ENCODE measurements around the gene PPP3R2. TPM values are rescaled to one million over a fixed set of nuclear protein-coding genes. Genes with fewer than 3 reads are reported as not detected.
"Not testable (repeated sequence)": the region's sequence is repeated elsewhere in the genome, so short reads cannot be mapped to it uniquely, and the experiment has no call there.

PPP3R2 gene
- total and polyA plus RNA-seq, 4 donors = not detected

DNA sequence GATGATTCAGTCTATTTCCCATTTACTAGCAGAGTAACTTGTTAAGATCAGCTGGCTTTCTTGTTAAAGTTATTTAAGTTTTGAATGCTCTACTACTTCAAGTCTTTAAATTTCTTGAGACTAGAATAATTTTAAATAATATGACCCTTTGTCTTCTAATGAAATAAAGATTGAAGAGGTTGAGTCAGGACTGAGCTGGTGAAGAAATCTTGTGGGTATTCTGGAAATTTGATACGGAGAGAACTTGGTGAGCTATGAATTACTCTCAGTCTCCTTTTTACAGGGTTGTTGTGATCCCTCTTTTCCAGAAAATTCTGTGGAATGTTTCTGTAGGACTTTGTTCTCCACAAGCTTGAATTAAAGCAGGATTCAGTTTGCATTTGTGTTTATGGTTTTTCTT lies 31.8 kb downstream of the PPP3R2 start:
- DNase-seq = no peak
- H3K9ac ChIP-seq (ENCODE audit: insufficient read depth in 1 of 2, low read length in 2 of 2) = no peak overlapping the region
- peaks cover 0 to 2% (median under 1%) of the 10 kb centered on the region in 4 donors for H3K9me3 ChIP-seq (ENCODE audit: control insufficient read depth in 4 of 4, insufficient read depth in 3 of 4, low read length in 3 of 4)
- H3K36me3 ChIP-seq (ENCODE audit: control insufficient read depth in 4 of 4, insufficient read depth in 4 of 4, low read length in 4 of 4) = peaks cover 18 to 58% (median 38%) of the 10 kb centered on the region in 4 donors
- no peak overlapping the region for H3K27ac ChIP-seq (ENCODE audit: low read depth in 1 of 2, low read length in 1 of 2)
- ATAC-seq (ENCODE audit: insufficient read depth, low FRiP score) = no peak
- H3K4me1 ChIP-seq (ENCODE audit: control insufficient read depth in 5 of 5, insufficient read depth in 5 of 5, low read length in 5 of 5) = no peaks in the 10 kb centered on the region
- no peaks in the 10 kb centered on the region for H3K27me3 ChIP-seq (ENCODE audit: control insufficient read depth in 3 of 3, insufficient read depth in 3 of 3, low read length in 2 of 3)
- no peak overlapping the region for H3K4me3 ChIP-seq
- TF ChIP-seq, protein P1, sequence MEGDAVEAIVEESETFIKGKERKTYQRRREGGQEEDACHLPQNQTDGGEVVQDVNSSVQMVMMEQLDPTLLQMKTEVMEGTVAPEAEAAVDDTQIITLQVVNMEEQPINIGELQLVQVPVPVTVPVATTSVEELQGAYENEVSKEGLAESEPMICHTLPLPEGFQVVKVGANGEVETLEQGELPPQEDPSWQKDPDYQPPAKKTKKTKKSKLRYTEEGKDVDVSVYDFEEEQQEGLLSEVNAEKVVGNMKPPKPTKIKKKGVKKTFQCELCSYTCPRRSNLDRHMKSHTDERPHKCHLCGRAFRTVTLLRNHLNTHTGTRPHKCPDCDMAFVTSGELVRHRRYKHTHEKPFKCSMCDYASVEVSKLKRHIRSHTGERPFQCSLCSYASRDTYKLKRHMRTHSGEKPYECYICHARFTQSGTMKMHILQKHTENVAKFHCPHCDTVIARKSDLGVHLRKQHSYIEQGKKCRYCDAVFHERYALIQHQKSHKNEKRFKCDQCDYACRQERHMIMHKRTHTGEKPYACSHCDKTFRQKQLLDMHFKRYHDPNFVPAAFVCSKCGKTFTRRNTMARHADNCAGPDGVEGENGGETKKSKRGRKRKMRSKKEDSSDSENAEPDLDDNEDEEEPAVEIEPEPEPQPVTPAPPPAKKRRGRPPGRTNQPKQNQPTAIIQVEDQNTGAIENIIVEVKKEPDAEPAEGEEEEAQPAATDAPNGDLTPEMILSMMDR (IDR thresholded peaks at IDR 0.05; ENCODE audit: control extremely low read depth, extremely low read depth) = no peak
- WGBS, 2 donors = 91 to 95% methylated on average over 1 of the region's 1 CpG

DNA sequence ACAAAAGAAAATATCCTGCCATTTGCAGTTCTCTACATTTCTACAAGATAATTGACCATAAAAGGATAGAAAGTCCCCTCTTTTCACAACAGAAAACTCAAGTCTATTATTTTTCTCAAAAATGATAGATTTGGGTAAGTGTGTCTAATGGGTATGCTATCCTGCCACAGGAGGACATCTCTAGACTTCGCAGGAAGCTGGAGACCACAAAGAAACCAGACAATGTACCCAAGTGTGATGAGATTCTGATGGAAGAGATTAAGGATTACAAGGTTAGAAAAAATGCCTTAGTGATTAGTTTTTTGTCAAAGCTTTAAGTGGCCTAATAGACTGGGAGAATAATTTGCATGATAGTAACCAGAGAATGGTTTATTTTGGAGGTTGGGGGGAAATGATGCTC lies 33.0 kb downstream of the PPP3R2 start:
- ATAC-seq (ENCODE audit: insufficient read depth, low FRiP score) (no peak), DNase-seq (no peak)
- peaks cover 20 to 59% (median 39%) of the 10 kb centered on the region in 4 donors for H3K36me3 ChIP-seq (ENCODE audit: control insufficient read depth in 4 of 4, insufficient read depth in 4 of 4, low read length in 4 of 4)
- peaks cover 0 to 3% (median under 1%) of the 10 kb centered on the region in 4 donors for H3K9me3 ChIP-seq (ENCODE audit: control insufficient read depth in 4 of 4, insufficient read depth in 3 of 4, low read length in 3 of 4)
- no peaks in the 10 kb centered on the region for H3K4me1 ChIP-seq (ENCODE audit: control insufficient read depth in 5 of 5, insufficient read depth in 5 of 5, low read length in 5 of 5)
- TF ChIP-seq, protein P1 (IDR thresholded peaks at IDR 0.05; ENCODE audit: control extremely low read depth, extremely low read depth) = no peak
- WGBS, 2 donors = 96 to 100% methylated on average over 1 of the region's 1 CpG
- no peak overlapping the region for H3K27ac ChIP-seq (ENCODE audit: low read depth in 1 of 2, low read length in 1 of 2)
- H3K27me3 ChIP-seq (ENCODE audit: control insufficient read depth in 3 of 3, insufficient read depth in 3 of 3, low read length in 2 of 3) = no peaks in the 10 kb centered on the region
- no peak overlapping the region for H3K4me3 ChIP-seq
- no peak overlapping the region for H3K9ac ChIP-seq (ENCODE audit: insufficient read depth in 1 of 2, low read length in 2 of 2)

DNA sequence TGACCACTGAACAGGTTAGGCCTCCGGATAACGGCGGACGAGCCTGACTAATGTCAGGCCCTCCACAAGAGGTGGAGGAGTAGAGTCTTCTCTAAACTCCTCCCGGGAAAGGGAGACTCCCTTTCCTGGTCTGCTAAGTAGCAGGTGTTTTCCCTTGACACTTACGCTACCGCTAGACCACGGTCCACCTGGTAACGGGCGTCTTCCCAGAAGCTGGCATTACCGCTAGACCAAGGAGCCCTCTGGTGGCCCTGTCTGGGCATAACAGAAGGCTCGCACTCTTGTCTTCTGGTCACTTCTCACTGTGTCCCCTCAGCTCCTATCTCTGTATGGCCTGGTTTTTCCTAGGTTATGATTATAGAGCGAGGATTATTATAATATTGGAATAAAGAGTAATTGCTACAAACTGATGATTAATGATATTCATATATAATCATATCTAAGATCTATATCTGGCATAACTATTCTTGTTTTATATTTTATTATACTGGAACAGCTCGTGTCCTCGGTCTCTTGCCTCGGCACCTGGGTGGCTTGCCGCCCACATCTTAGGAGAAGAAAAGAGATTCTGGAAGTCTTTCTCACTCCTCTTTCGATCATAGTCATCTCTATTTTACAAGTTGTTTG lies 45.2 kb downstream of the PPP3R2 start:
- DNase-seq = not testable (repeated sequence)

DNA sequence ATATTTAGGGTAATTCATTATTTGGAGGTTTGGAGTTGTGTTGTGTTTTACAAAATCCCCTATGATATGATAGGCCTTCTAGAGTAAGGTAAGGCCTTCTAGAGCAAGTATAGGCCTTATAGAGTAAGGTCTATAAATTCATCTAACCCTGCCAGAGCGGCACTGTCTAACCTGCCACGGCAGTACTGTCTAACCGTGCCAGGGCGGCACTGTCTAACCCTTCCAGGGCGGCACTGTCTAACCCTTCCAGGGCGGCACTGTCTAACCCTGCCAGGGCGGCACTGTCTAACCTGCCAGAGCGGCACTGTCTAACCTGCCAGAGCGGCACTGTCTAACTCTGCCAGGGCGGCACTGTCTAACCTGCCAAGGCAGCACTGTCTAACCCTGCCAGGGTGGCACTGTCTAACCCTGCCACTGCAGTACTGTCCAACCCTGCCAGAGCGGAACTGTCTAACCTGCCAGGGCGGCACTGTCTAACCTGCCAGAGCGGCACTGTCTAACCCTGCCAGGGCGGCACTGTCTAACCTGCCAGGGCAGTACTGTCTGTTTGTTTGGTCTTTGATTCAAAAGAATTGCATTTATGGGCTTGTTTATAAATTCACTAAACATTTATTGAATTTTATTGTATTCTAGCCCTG lies 51.6 kb downstream of the PPP3R2 start:
- Histone ChIP-seq H3K4me1 (ENCODE audit: control insufficient read depth in 5 of 5, insufficient read depth in 5 of 5, low read length in 5 of 5) (no peaks in the 10 kb centered on the region), H3K27ac (ENCODE audit: low read depth in 1 of 2, low read length in 1 of 2) (no peak overlapping the region), H3K36me3 (ENCODE audit: control insufficient read depth in 4 of 4, insufficient read depth in 4 of 4, low read length in 4 of 4) (peaks cover 32 to 47% (median 33%) of the 10 kb centered on the region in 4 donors), H3K4me3 (no peak overlapping the region), H3K27me3 (ENCODE audit: control insufficient read depth in 3 of 3, insufficient read depth in 3 of 3, low read length in 2 of 3) (no peaks in the 10 kb centered on the region), H3K9ac (ENCODE audit: insufficient read depth in 1 of 2, low read length in 2 of 2) (no peak overlapping the region), H3K9me3 (ENCODE audit: control insufficient read depth in 4 of 4, insufficient read depth in 3 of 4, low read length in 3 of 4) (no peaks in the 10 kb centered on the region)
- DNase-seq (no peak), ATAC-seq (ENCODE audit: insufficient read depth, low FRiP score) (no peak)
- TF ChIP-seq, protein P1 (IDR thresholded peaks at IDR 0.05; ENCODE audit: control extremely low read depth, extremely low read depth) = no peak
- WGBS, 2 donors = 98 to 99% methylated on average over 14 of the region's 14 CpGs

More for the DNA sequence above, 45.2 kb downstream of the PPP3R2 start:
- H3K9me3 ChIP-seq (ENCODE audit: control insufficient read depth in 4 of 4, insufficient read depth in 3 of 4, low read length in 3 of 4); H3K9ac ChIP-seq (ENCODE audit: insufficient read depth in 1 of 2, low read length in 2 of 2); ATAC-seq (ENCODE audit: insufficient read depth, low FRiP score); H3K27me3 ChIP-seq (ENCODE audit: control insufficient read depth in 3 of 3, insufficient read depth in 3 of 3, low read length in 2 of 3); H3K4me1 ChIP-seq (ENCODE audit: control insufficient read depth in 5 of 5, insufficient read depth in 5 of 5, low read length in 5 of 5); H3K27ac ChIP-seq (ENCODE audit: low read depth in 1 of 2, low read length in 1 of 2); H3K4me3 ChIP-seq: not testable (repeated sequence)
- H3K36me3 ChIP-seq (ENCODE audit: control insufficient read depth in 4 of 4, insufficient read depth in 4 of 4, low read length in 4 of 4) = peaks cover 34 to 65% (median 51%) of the 10 kb centered on the region in 4 donors
- 90 to 97% methylated on average over 17 of the region's 18 CpGs for WGBS, 2 donors

All from lung (tissue), 12 donors.